GM12878 (cell line): ENCODE measurements around the gene CDPF1. TPM values are rescaled to one million over a fixed set of nuclear protein-coding genes. Genes with fewer than 3 reads are reported as not detected.

ENCODE experiments used
- ATAC-seq: fragments of 200-7000 bp; cut with Tn5 transposase; 3 replicates; pipeline ENCODE4 v1.9.1; 2020; ENCODE audit warnings: mild to moderate bottlenecking, moderate library complexity
- BruUV-seq: library from RNA; stranded (reverse); fragments of 400-500 nt; replicated peaks from 2 replicates; lab custom pipeline; 2021; lab: Mats Ljungman, UMichigan
- CTCF ChIA-PET: fragments of 300-600 bp; sonication (Branson Sonifier 250); formaldehyde crosslinking; extraction: SDS; loops from one replicate; lab custom pipeline; 2021; ENCODE audit warnings: inconsistent platforms; lab: Yijun Ruan, JAX
- POLR2A ChIA-PET: fragments of 350-600 bp; formaldehyde crosslinking; extraction: SDS; loops from one replicate; lab custom pipeline; 2021; ENCODE audit warnings: inconsistent platforms; lab: Charles Lee
- RAD21 ChIA-PET: fragments of 300-600 bp; sonication (Branson Sonifier 250); formaldehyde crosslinking; loops from one replicate; lab custom pipeline; 2023; ENCODE audit warnings: antibody characterized with exemption; ENCODE audit not compliant: unreplicated experiment; lab: Charles Lee
- SMC1A ChIA-PET: fragments of 300-600 bp; sonication (Branson Sonifier 250); formaldehyde crosslinking; loops from one replicate; lab custom pipeline; 2023; ENCODE audit not compliant: unreplicated experiment, uncharacterized antibody; lab: Charles Lee
- DNase-seq: peaks from one replicate; pipeline ENCODE4 v3.0.0-alpha.2; 2011; ENCODE audit warnings: low read depth, low spot score
- FAIRE-seq: peaks from 3 replicates; lab custom pipeline; 2011; peaks lifted over from hg19 to GRCh38; lab: Jason Lieb, UNC
- H2AFZ ChIP-seq: 2 replicates; pipeline ENCODE4 v1.6.0; 2011; ENCODE audit warnings: low read depth, low read length, control low read depth; ENCODE audit not compliant: control insufficient read depth
- H3K27ac ChIP-seq: 2 replicates; pipeline ENCODE4 v1.5.1; 2011; ENCODE audit warnings: control low read depth; ENCODE audit not compliant: control insufficient read depth, insufficient read depth
- H3K27me3 ChIP-seq, 2 experiments: replicated peaks in 1 of 2; 2 replicates each; pipeline versions ENCODE4 v1.6.0 to v1.6.1; 2011; ENCODE audit warnings: low read length in 1 of 2; ENCODE audit not compliant: control insufficient read depth in 2 of 2, insufficient read depth in 2 of 2
- H3K36me3 ChIP-seq, 2 experiments: 2 replicates each; pipeline ENCODE4 v1.5.1; 2011; ENCODE audit warnings: low read length in 1 of 2; ENCODE audit not compliant: control insufficient read depth in 2 of 2, insufficient read depth in 2 of 2
- H3K4me1 ChIP-seq: 2 replicates; pipeline ENCODE4 v1.6.1; 2011; ENCODE audit warnings: mild to moderate bottlenecking, low read length, moderate library complexity, mixed read lengths; ENCODE audit not compliant: control insufficient read depth, insufficient read depth
- H3K4me2 ChIP-seq: 2 replicates; pipeline ENCODE4 v1.6.0; 2011; ENCODE audit warnings: control low read depth; ENCODE audit not compliant: control insufficient read depth, insufficient read depth
- H3K4me3 ChIP-seq: fragments of 200-600 bp; sonication (generic); 2 replicates; pipeline ENCODE4 v1.5.1; 2016
- H3K79me2 ChIP-seq: 2 replicates; pipeline ENCODE4 v1.6.0; 2011; ENCODE audit warnings: low read length; ENCODE audit not compliant: control insufficient read depth, insufficient read depth
- H3K9ac ChIP-seq: 2 replicates; pipeline ENCODE4 v1.8.0; 2011; ENCODE audit warnings: low read length, control low read depth, mixed read lengths; ENCODE audit not compliant: control insufficient read depth, insufficient read depth
- H3K9me3 ChIP-seq: replicated peaks from 3 replicates; pipeline ENCODE4 v1.5.1; 2011; ENCODE audit warnings: mild to moderate bottlenecking, low read length; ENCODE audit not compliant: control insufficient read depth, insufficient read depth
- H4K20me1 ChIP-seq: 2 replicates; pipeline ENCODE4 v1.6.0; 2011; ENCODE audit not compliant: control insufficient read depth, insufficient read depth
- CEBPZ ChIP-seq: fragments of 150-350 bp; IDR thresholded peaks from 2 replicates; pipeline ENCODE4 v1.6.1; 2016; ENCODE audit warnings: low read depth, low read length
- CHD4 ChIP-seq: fragments of 200-600 bp; sonication (generic); IDR thresholded peaks from 2 replicates; pipeline ENCODE4 v1.6.1; 2016; ENCODE audit warnings: mild to moderate bottlenecking
- DPF2 ChIP-seq: fragments of 450-650 bp; IDR thresholded peaks from 2 replicates; pipeline ENCODE4 v1.6.1; 2017; ENCODE audit warnings: mild to moderate bottlenecking
- NR2F1 ChIP-seq: fragments of 450-650 bp; conservative IDR thresholded peaks from 2 replicates; pipeline ENCODE4 v1.6.1; 2017; ENCODE audit warnings: mild to moderate bottlenecking
- RBBP5 ChIP-seq: fragments of 200-600 bp; sonication (generic); conservative IDR thresholded peaks from 2 replicates; pipeline ENCODE4 v1.6.1; 2016
- USF1 ChIP-seq: IDR thresholded peaks from 2 replicates; pipeline ENCODE4 v1.6.1; 2011; ENCODE audit warnings: borderline replicate concordance, low read depth, mild to moderate bottlenecking, moderate library complexity, mixed read lengths, low read length; ENCODE audit not compliant: insufficient read depth; ENCODE audit errors: extremely low read length
- ZBED1 ChIP-seq: IDR thresholded peaks from 2 replicates; pipeline ENCODE4 v1.6.1; 2016; ENCODE audit warnings: borderline replicate concordance
- ZBTB11 ChIP-seq: fragments of 450-650 bp; formaldehyde crosslinking; IDR thresholded peaks from 2 replicates; pipeline ENCODE4 v1.5.0; 2022; ENCODE audit warnings: mild to moderate bottlenecking, missing genetic modification characterization
- ZNF24 ChIP-seq: fragments of 450-650 bp; IDR thresholded peaks from 2 replicates; pipeline ENCODE4 v1.6.1; 2017; ENCODE audit warnings: antibody characterized with exemption, mild to moderate bottlenecking
- ZNF274 ChIP-seq: IDR thresholded peaks from one replicate; pipeline ENCODE4 v1.8.0; 2011; ENCODE audit not compliant: insufficient read length, insufficient read depth
- ZNF622 ChIP-seq: fragments of 450-650 bp; IDR thresholded peaks from 2 replicates; pipeline ENCODE4 v1.6.1; 2017; ENCODE audit warnings: mild to moderate bottlenecking, inconsistent platforms
- WGBS: methylation state at CpG from one replicate; pipeline ENCODE4 v1.1.6; 2016; ENCODE audit warnings: low lambda C conversion rate; ENCODE audit not compliant: insufficient replicate concordance, insufficient coverage; ENCODE audit errors: missing lambda C conversion rate; 5-methylcytosine and 5-hydroxymethylcytosine counted together
- in situ Hi-C: fragments of 300-500 bp; cut with MboI; formaldehyde crosslinking; loops from 9 replicates; pipeline ENCODE4 v1.14.3; 2018; ENCODE audit warnings: mixed read lengths
- intact Hi-C: fragments of 100-400 bp; cut with micrococcal nuclease; formaldehyde crosslinking; loops from one replicate; pipeline ENCODE4 v1.14.2; 2022; ENCODE audit not compliant: unreplicated experiment
- polyA plus RNA-seq, 11 experiments: library from polyadenylated mRNA; depleted of rRNA in 4 of 11; unstranded in 6 of 11; stranded (reverse) in 5 of 11; fragments of >200 nt; fragmentation: Nextera tagmentation in 4 of 11; fragmentation: Illumina TruSeq in 1 of 11; extraction: Ambion mirVana in 4 of 11; extraction: Trizol in 1 of 11; gene quantifications; 1 replicate in 1 of 11; 2 replicates in 10 of 11; pipeline versions ENCODE4 v1.2.1 to v1.2.3, GENCODE V29; 2011 to 2016; ENCODE audit warnings: inconsistent platforms in 2 of 11, missing spikeins in 2 of 11, low read depth in 1 of 11
- total RNA-seq, 4 experiments: library from RNA; depleted of rRNA in 3 of 4; stranded (reverse); fragments of >200 nt in 3 of 4; fragmentation: Illumina TruSeq in 1 of 4; extraction: Trizol in 1 of 4; gene quantifications; 2 replicates each; pipeline versions ENCODE4 v1.2.1 to v1.2.3, GENCODE V29; 2013 to 2021

The CDPF1 gene
- total and polyA plus RNA-seq, 10 of the 15 experiments (the other 5 are each of a cell fraction or from before 2014, with no cell fraction given): 1.0 to 22.4 (median 7.9) TPM

- in situ Hi-C loops: no loop called here
- ATAC-seq (no peak), FAIRE-seq (no peak)
Measured at GRCh38 chr22:46269564-46269963, 19.5 kb upstream of the CDPF1 start.

More at GRCh38 chr22:46269564-46269963, 19.5 kb upstream of the CDPF1 start:
- no peak overlapping the region for H2AFZ ChIP-seq
- BruUV-seq: no TSS peak
- TF ChIP-seq ZBTB11 (CRISPR knock-in tag): no peak
- no peak for TF ChIP-seq CHD4
- no peak for TF ChIP-seq NR2F1
- TF ChIP-seq ZNF24: no peak
- no peak for TF ChIP-seq ZNF274
- no peak for TF ChIP-seq ZBED1
- no peak for TF ChIP-seq ZNF622
- no peak for TF ChIP-seq USF1
- TF ChIP-seq CEBPZ: no peak
- no peak for TF ChIP-seq DPF2
- no peak for TF ChIP-seq RBBP5
- TF ChIP-seq, all 136 proteins: peak for 0
- POLR2A ChIA-PET: interaction anchor here (1.7 to 2.1 kb wide), 2 partner anchors 9 to 11 kb away, joined by 6 to 9 read pairs; no protein-coding TSS in a partner anchor
- SMC1A ChIA-PET: interaction anchor here (0.8 to 1.7 kb wide), 4 partner anchors 11 to 19 kb away, joined by 3 to 4 read pairs (median 4); no protein-coding TSS in a partner anchor
- DNase-seq: no peak
- Histone ChIP-seq H3K4me3 (no peak overlapping the region), H3K4me1 (peaks cover 5% of the 10 kb centered on the region), H3K79me2 (peaks cover 3% of the 10 kb centered on the region; the same call in 1 of the 2 replicates), H3K4me2 (no peak overlapping the region), H3K9ac (no peak overlapping the region), H3K27ac (no peak overlapping the region), H3K27me3 (no peaks in the 10 kb centered on the region), H3K36me3 (no peaks in the 10 kb centered on the region; a peak in 2 of 4 replicates), H4K20me1 (no peaks in the 10 kb centered on the region), H3K9me3 (peaks cover 10% of the 10 kb centered on the region; the same call in 1 of the 3 replicates)
- intact Hi-C loops: no loop called here
- CTCF ChIA-PET: interaction anchor here (1.7 to 2.4 kb wide), 2 partner anchors 19 to 26 kb away, joined by 3 to 8 read pairs; partner anchors contain the start of gene CDPF1
- WGBS: 93% methylated on average over 11 of the region's 11 CpGs
- RAD21 ChIA-PET: no interaction called here
